Right lobe of liver (tissue), 6 donors: ENCODE results near the gene TNFRSF4. TPM values are rescaled to one million over a fixed set of nuclear protein-coding genes. Genes with fewer than 3 reads are reported as not detected.

Experiments used
- ATAC-seq, 4 donors: fragments of 200-7000 bp; cut with Tn5 transposase; one replicate each; pipeline ENCODE4 v1.9.1; 2020; ENCODE audit warnings: mild to moderate bottlenecking in 4 of 4, moderate library complexity in 4 of 4
- DNase-seq, 3 donors: peaks; one replicate each; pipeline ENCODE4 v3.0.0-alpha.2; 2020
- H3K27ac ChIP-seq, 3 donors: fragments of 200-600 bp; one replicate each; pipeline ENCODE4 v1.8.0; 2022
- H3K27me3 ChIP-seq, 2 donors: fragments of 200-600 bp; one replicate each; pipeline ENCODE4 v1.8.0; 2022
- H3K36me3 ChIP-seq, 4 donors: fragments of 200-600 bp; sonication (generic) in 1 of 4; one replicate each; pipeline versions ENCODE4 v1.5.1 to v1.8.0; 2017 to 2022; ENCODE audit warnings: control low read depth in 1 of 4
- H3K4me1 ChIP-seq, 4 donors: fragments of 200-600 bp; sonication (generic) in 1 of 4; one replicate each; pipeline versions ENCODE4 v1.5.1 to v1.8.0; 2017 to 2022; ENCODE audit warnings: control low read depth in 1 of 4
- H3K4me3 ChIP-seq, 3 donors: fragments of 200-600 bp; one replicate each; pipeline ENCODE4 v1.8.0; 2022
- H3K9me3 ChIP-seq, 4 donors: fragments of 200-600 bp; sonication (generic) in 1 of 4; one replicate each; pipeline versions ENCODE4 v1.5.1 to v1.8.0; 2017 to 2022; ENCODE audit warnings: control low read depth in 1 of 4
- POLR2A ChIP-seq: fragments of 450-650 bp; IDR thresholded peaks from one replicate; pipeline ENCODE4 v1.6.1; 2017; ENCODE audit warnings: antibody characterized with exemption, mild to moderate bottlenecking
- WGBS: methylation state at CpG from one replicate; pipeline ENCODE4 v1.1.6; 2018; ENCODE audit warnings: low coverage, low lambda C conversion rate; ENCODE audit not compliant: insufficient coverage; ENCODE audit errors: missing lambda C conversion rate; 5-methylcytosine and 5-hydroxymethylcytosine counted together
- intact Hi-C, 2 donors: fragments of 100-400 bp; cut with DNase I; formaldehyde crosslinking; loops; one replicate each; pipeline versions ENCODE4 v1.11.2 to v1.14.1; 2022
- total RNA-seq, 6 experiments: library from RNA; depleted of rRNA in 2 of 6; stranded (reverse); fragments of >200 nt in 2 of 6; fragmentation: NEBNext Ultra II Directional in 3 of 6; extraction: Animal tissue kit (Norgen Biotek cat#: 25700) in 3 of 6; gene quantifications; one replicate each; pipeline versions ENCODE4 v1.1.0 to v1.2.4, GENCODE V29; 2016 to 2023
- TF ChIP-seq, protein P1 (sequence below), 4 donors: fragments of 200-600 bp in 3 of 4; fragments of 450-650 bp in 1 of 4; IDR thresholded peaks; one replicate each; pipeline versions ENCODE4 v1.5.1 to v1.8.0; 2016 to 2022; ENCODE audit warnings: antibody characterized with exemption in 4 of 4, mild to moderate bottlenecking in 2 of 4
- donor health status: DM: no; HTN: yes; CAD: no.
- donor health status: DM: no; HTN: no; CAD: no.
- donor health status: DM: no; HTN: no; CAD: no.
- donor health status: DM: no; HTN: yes; CAD: no.
- donor health status: DM: no; HTN: yes; CAD: no.

The TNFRSF4 gene
- total RNA-seq, 6 experiments from 2014 or later, result 0.20 to 0.99 (median 0.28) TPM; not detected in 2

DNA sequence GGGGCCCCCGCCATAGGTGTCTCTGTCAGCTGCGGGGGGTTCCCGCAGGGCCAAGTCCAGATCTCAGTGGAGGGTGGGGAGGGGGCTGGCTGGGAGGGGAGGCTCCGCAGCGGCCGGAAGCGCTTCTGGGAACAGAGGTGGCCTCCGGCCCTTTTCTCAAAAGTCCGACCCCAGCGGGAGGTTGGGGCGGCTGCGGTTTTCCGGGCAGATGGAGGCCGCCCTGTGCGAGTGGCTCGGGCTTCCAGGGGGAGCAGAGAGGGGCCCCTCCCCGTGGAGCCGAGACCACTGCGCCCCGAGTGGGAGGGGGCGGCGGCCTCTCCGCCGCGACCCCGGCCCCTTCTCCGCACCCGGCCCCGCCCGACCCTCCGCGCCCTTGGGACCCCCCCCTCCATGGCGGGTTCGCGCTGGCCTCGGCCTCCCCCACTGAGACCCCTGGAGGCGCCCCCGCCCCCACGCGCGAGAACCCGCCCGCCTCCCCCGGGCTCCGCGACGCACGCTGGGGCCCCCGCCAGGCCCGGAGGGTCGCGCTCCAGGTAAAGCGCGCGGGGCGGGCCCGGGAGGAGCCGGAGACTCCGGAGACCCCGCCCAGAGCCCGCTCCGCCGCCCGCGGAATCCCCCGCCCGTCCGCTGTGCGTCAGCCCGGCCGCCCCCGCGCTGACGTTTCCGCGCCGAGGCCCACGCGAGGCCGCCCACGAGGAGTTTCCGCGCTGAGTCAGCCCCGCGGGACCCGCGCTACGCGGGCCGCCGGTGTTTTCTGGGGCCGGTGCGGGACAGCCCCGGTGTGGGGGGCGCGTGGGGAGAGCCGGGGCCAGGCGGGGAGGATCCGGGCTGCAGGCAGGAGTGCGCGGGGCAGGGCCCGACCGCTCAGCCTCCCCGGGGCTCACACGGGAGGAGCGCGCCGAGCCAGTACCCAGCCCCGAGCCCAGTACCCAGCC is 12.8 kb downstream of the TNFRSF4 start:
- intact Hi-C loops, result no loop called here
- DNase-seq, result peak in 2 of 3 donors; percentile 62 to 69
- no peak overlapping the region for H3K27ac ChIP-seq

DNA sequence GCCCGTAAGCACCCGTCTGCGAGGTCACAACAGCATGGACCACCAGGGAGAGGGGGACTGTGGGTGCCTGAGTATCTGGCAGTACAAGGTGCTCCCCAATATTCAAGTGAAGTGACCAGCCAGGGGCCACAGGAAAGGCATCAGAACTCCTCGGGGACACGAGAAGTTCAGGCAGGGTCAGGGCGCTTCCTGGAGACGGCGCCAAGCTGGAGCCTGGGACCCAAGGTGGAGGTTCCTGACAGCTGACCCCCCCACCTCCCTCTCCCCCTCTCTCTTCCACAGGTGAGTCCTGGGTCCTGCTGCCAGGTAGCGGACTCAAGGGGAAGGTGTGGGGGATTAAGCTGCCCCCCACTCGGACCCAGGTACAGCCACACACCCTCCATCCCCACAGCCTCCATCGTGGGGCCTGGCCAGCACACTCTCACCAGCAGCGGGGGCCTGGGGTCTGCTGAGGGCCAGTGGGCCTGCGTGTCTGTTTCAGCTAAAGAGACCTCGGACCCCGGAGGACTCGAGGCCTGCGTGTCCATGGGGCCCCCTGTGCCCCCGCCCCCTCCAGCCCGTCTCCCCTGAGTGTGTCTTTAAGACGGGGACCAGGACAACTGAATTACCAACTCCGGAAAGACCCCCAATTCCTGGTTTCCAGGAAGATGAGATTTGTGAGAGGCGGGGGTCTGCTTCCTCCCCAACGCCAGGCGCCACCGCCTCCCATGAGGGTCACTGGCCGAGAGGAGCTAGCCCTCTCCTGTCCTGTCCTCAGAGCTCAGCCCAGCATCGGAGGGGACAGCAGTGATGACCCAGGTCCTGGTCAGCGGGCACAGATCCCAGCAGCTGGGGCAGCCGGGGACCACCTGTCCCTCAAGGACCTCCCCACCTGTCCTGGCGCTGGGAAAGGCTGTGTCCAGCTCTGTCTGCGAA is 13.7 kb downstream of the TNFRSF4 start:
- Histone ChIP-seq H3K36me3 (no peaks in the 10 kb centered on the region), H3K27me3 (no peaks in the 10 kb centered on the region), H3K27ac (no peak overlapping the region), H3K4me1 (peaks cover 0 to 3% (median 0%) of the 10 kb centered on the region in 4 donors), H3K9me3 (no peaks in the 10 kb centered on the region), H3K4me3 (no peak overlapping the region)
- DNase-seq (peak in 2 of 3 donors; percentile 23 to 37), ATAC-seq (peak in 1 of 4 donors; percentile 11)
- TF ChIP-seq, protein P1, sequence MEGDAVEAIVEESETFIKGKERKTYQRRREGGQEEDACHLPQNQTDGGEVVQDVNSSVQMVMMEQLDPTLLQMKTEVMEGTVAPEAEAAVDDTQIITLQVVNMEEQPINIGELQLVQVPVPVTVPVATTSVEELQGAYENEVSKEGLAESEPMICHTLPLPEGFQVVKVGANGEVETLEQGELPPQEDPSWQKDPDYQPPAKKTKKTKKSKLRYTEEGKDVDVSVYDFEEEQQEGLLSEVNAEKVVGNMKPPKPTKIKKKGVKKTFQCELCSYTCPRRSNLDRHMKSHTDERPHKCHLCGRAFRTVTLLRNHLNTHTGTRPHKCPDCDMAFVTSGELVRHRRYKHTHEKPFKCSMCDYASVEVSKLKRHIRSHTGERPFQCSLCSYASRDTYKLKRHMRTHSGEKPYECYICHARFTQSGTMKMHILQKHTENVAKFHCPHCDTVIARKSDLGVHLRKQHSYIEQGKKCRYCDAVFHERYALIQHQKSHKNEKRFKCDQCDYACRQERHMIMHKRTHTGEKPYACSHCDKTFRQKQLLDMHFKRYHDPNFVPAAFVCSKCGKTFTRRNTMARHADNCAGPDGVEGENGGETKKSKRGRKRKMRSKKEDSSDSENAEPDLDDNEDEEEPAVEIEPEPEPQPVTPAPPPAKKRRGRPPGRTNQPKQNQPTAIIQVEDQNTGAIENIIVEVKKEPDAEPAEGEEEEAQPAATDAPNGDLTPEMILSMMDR (IDR thresholded peaks at IDR 0.05), result no peak
- TF ChIP-seq POLR2A, result no peak
- 30% methylated on average over 5 of the region's 31 CpGs for WGBS
- intact Hi-C loops, result no loop called here

More for the DNA sequence above, 12.8 kb downstream of the TNFRSF4 start:
- Histone ChIP-seq H3K27me3 (peaks cover 0 to 3% of the 10 kb centered on the region in 2 donors), H3K36me3 (no peaks in the 10 kb centered on the region), H3K9me3 (no peaks in the 10 kb centered on the region), H3K4me1 (peaks cover 0 to 5% (median 0%) of the 10 kb centered on the region in 4 donors), H3K4me3 (peak overlapping the region; percentile 6 to 32 (median 12))
- 0% methylated on average over 7 of the region's 109 CpGs for WGBS
- peak; percentile 6 to 66 (median 28) for ATAC-seq
- TF ChIP-seq POLR2A, result no peak
- TF ChIP-seq, protein P1 (IDR thresholded peaks at IDR 0.05), result no peak

DNA sequence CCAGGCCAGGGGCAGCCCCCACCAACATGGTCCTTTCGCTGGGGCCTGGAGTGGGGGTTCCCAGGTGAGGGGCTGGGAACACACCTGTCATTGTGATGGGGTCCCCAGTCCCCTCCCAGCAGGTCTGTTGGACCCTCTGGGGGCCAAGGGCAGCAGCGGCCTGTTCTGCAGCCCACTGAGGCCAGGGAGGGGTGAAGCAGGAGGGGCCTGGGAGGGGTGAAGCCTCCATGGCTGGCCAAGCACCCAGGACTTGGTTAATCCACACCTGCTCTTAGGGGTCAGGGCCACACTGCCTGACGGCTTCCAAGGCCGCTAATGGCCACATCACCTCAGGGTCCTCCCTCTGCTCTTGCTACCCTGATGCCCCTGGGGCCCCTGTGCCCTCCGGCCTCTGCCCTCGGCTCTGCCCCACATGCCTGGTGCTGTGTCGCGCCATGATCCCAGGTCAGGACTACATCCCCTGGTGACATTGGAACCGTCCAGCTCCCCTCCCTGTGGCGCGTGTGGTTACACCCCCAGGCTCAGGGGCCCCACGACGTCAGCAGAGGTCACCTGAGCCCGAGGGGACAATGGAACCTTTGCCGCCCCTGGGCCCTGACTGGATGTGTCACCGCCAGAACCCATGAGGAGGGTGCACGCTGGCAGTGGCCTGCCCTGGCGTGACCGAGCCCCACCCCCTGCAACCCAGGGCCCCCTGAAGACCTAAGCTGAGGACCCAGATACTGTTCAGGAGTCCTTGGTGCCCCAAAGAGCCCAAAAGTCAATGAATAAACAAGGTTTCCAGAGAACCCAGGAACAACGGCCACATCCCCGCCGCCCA is 14.6 kb downstream of the TNFRSF4 start:
- DNase-seq (peak in 2 of 3 donors; percentile 16 to 50), ATAC-seq (peak in 1 of 4 donors; percentile 10)
- WGBS, result 87% methylated on average over 7 of the region's 22 CpGs
- intact Hi-C loops, result no loop called here
- TF ChIP-seq, protein P1 (IDR thresholded peaks at IDR 0.05), result no peak
- no peak overlapping the region for H3K4me3 ChIP-seq
- H3K27me3 ChIP-seq, result no peaks in the 10 kb centered on the region
- H3K36me3 ChIP-seq, result no peaks in the 10 kb centered on the region
- H3K27ac ChIP-seq, result no peak overlapping the region
- H3K4me1 ChIP-seq, result peaks cover 0 to 3% (median 0%) of the 10 kb centered on the region in 4 donors
- H3K9me3 ChIP-seq, result no peaks in the 10 kb centered on the region
